MCF 10A (cell line): Measurements from ENCODE around the gene PPP1R12B. TPM values are rescaled to one million over a fixed set of nuclear protein-coding genes. Genes with fewer than 3 reads are reported as not detected.

Source experiments
- BruUV-seq: library from RNA; stranded (reverse); fragments of 400-500 nt; replicated peaks from 2 replicates; lab custom pipeline; 2021; lab: Mats Ljungman, UMichigan
- CTCF ChIA-PET: fragments of 300-600 bp; sonication (Branson Sonifier 250); formaldehyde crosslinking; extraction: SDS; loops from one replicate; lab custom pipeline; 2021; ENCODE audit warnings: antibody characterized with exemption, inconsistent platforms; lab: Yijun Ruan, JAX
- POLR2A ChIA-PET: fragments of 300-600, 350-650 bp; sonication (Branson Sonifier 250); formaldehyde crosslinking; extraction: SDS; loops from one replicate; lab custom pipeline; 2020; ENCODE audit warnings: antibody characterized with exemption, inconsistent platforms; lab: Yijun Ruan, JAX
- DNase-seq: peaks from one replicate; pipeline ENCODE4 v3.0.0-alpha.2; 2018; ENCODE audit not compliant: unreplicated experiment
- H3K27ac Mint-ChIP-seq: one replicate; pipeline ENCODE4 v1.8.0; 2022; ENCODE audit warnings: mild to moderate bottlenecking, low read depth, mixed read lengths; ENCODE audit not compliant: unreplicated experiment
- H3K27me3 Mint-ChIP-seq: one replicate; pipeline ENCODE4 v1.8.0; 2022; ENCODE audit warnings: mixed read lengths; ENCODE audit not compliant: insufficient read depth, unreplicated experiment
- H3K36me3 Mint-ChIP-seq: one replicate; pipeline ENCODE4 v1.8.0; 2022; ENCODE audit warnings: mild to moderate bottlenecking, moderate library complexity, mixed read lengths; ENCODE audit not compliant: insufficient read depth, unreplicated experiment
- H3K4me1 Mint-ChIP-seq: one replicate; pipeline ENCODE4 v1.8.0; 2022; ENCODE audit warnings: mixed read lengths; ENCODE audit not compliant: insufficient read depth, unreplicated experiment
- H3K4me3 Mint-ChIP-seq: one replicate; pipeline ENCODE4 v1.8.0; 2022; ENCODE audit warnings: mild to moderate bottlenecking, moderate library complexity, mixed read lengths; ENCODE audit not compliant: unreplicated experiment
- H3K9me3 Mint-ChIP-seq: one replicate; pipeline ENCODE4 v1.8.0; 2022; ENCODE audit warnings: mixed read lengths; ENCODE audit not compliant: unreplicated experiment
- CTCF ChIP-seq: fragments of 200-600 bp; IDR thresholded peaks from one replicate; pipeline ENCODE4 v1.8.0; 2022; ENCODE audit warnings: antibody characterized with exemption, mild to moderate bottlenecking; ENCODE audit not compliant: unreplicated experiment
- intact Hi-C: fragments of 100-400 bp; cut with micrococcal nuclease; formaldehyde crosslinking; loops from 2 replicates; pipeline ENCODE4 v1.14.1; 2022
- total RNA-seq: library from RNA; stranded (reverse); gene quantifications from 2 replicates; pipeline ENCODE4 v1.2.3, GENCODE V29; 2022

The PPP1R12B gene
- total RNA-seq, 1 experiment from 2014 or later, result 33.8 TPM

- intact Hi-C loops, result no loop called here
- TF ChIP-seq CTCF, result peak; percentile 18
- Mint-ChIP-seq H3K27ac (peak overlapping the region; percentile 91), H3K4me1 (peaks cover 81% of the 10 kb centered on the region), H3K9me3 (no peaks in the 10 kb centered on the region), H3K36me3 (no peaks in the 10 kb centered on the region), H3K4me3 (peak overlapping the region; percentile 20), H3K27me3 (no peaks in the 10 kb centered on the region)
- ChIA-PET POLR2A (interaction anchor here (0.6 to 9.3 kb wide), 9 partner anchors 11 to 240 kb away, joined by 3 to 146 read pairs (median 3); no protein-coding TSS in a partner anchor), CTCF (interaction anchor here (0.6 to 3.6 kb wide), 12 partner anchors 9 to 751 kb away, joined by 3 to 25 read pairs (median 4); no protein-coding TSS in a partner anchor)
- peak; percentile 99 for DNase-seq
- BruUV-seq, result TSS peak; percentile 43
These were observed 240.9 kb downstream of the PPP1R12B start for GRCh38 chr1:202589190-202589930.

- H3K27ac Mint-ChIP-seq, result peak overlapping the region; percentile 91
- DNase-seq, result no peak
- POLR2A ChIA-PET, result interaction anchor here (0.8 to 9.3 kb wide), 4 partner anchors 12 to 240 kb away, joined by 3 to 146 read pairs (median 4); no protein-coding TSS in a partner anchor
These were observed 241.6 kb downstream of the PPP1R12B start for GRCh38 chr1:202590126-202590525.

GRCh38 chr1:202590975-202591411 lies 242.5 kb downstream of the PPP1R12B start:
- H3K36me3 Mint-ChIP-seq, result no peaks in the 10 kb centered on the region
- DNase-seq, result peak; percentile 53
- TF ChIP-seq CTCF, result no peak
- H3K4me3 Mint-ChIP-seq, result no peak overlapping the region
- no peaks in the 10 kb centered on the region for H3K27me3 Mint-ChIP-seq
- H3K9me3 Mint-ChIP-seq, result no peaks in the 10 kb centered on the region
- ChIA-PET CTCF (interaction anchor here (0.6 to 3.6 kb wide), 4 partner anchors 10 to 281 kb away, joined by 3 to 25 read pairs (median 6); no protein-coding TSS in a partner anchor), POLR2A (interaction anchor here (9.3 kb wide), 1 partner anchor 13 kb away, joined by 146 read pairs; no protein-coding TSS in a partner anchor)
- peak overlapping the region; percentile 91 for H3K27ac Mint-ChIP-seq
- intact Hi-C loops, result no loop called here
- no TSS peak for BruUV-seq
- H3K4me1 Mint-ChIP-seq, result peaks cover 84% of the 10 kb centered on the region

More at GRCh38 chr1:202590126-202590525, 241.6 kb downstream of the PPP1R12B start:
- intact Hi-C loops, result no loop called here
- Mint-ChIP-seq H3K27me3 (no peaks in the 10 kb centered on the region), H3K4me1 (peaks cover 89% of the 10 kb centered on the region), H3K9me3 (no peaks in the 10 kb centered on the region), H3K36me3 (no peaks in the 10 kb centered on the region), H3K4me3 (no peak overlapping the region)
- TF ChIP-seq CTCF, result no peak
- CTCF ChIA-PET, result interaction anchor here (0.6 to 3.6 kb wide), 8 partner anchors 8 to 280 kb away, joined by 3 to 25 read pairs (median 6); no protein-coding TSS in a partner anchor
- no TSS peak for BruUV-seq

- no peaks in the 10 kb centered on the region for H3K9me3 Mint-ChIP-seq
- H3K36me3 Mint-ChIP-seq, result no peaks in the 10 kb centered on the region
- ChIA-PET POLR2A (interaction anchor here (9.3 kb wide), 1 partner anchor 14 kb away, joined by 146 read pairs; no protein-coding TSS in a partner anchor), CTCF (interaction anchor here (0.6 to 3.6 kb wide), 3 partner anchors 9 to 55 kb away, joined by 3 to 25 read pairs (median 4); no protein-coding TSS in a partner anchor)
- no peak for TF ChIP-seq CTCF
- BruUV-seq, result no TSS peak
- intact Hi-C loops, result no loop called here
- H3K27ac Mint-ChIP-seq, result peak overlapping the region; percentile 91
- no peak overlapping the region for H3K4me3 Mint-ChIP-seq
- no peaks in the 10 kb centered on the region for H3K27me3 Mint-ChIP-seq
- H3K4me1 Mint-ChIP-seq, result peaks cover 79% of the 10 kb centered on the region
- no peak for DNase-seq
These were observed 243.0 kb downstream of the PPP1R12B start for GRCh38 chr1:202591515-202591914.
